HG02884 (cell line): Measurements from ENCODE around the gene MAP2K2.

ENCODE experiments used
- ATAC-seq: cut with Tn5 transposase; IDR thresholded peaks from one replicate; pipeline ENCODE4 v1.9.1; 2021; ENCODE audit warnings: mild to moderate bottlenecking, moderate library complexity; ENCODE audit not compliant: unreplicated experiment

The MAP2K2 gene

GRCh38 chr19:4061683-4062418, 62.1 kb downstream of the MAP2K2 start:
- ATAC-seq: no peak

GRCh38 chr19:4061178-4061682, 62.7 kb downstream of the MAP2K2 start:
- ATAC-seq: no peak

GRCh38 chr19:4060621-4061177, 63.2 kb downstream of the MAP2K2 start:
- ATAC-seq: no peak

- no peak for ATAC-seq
Observed at GRCh38 chr19:4059891-4060620, 63.9 kb downstream of the MAP2K2 start.

GRCh38 chr19:4059453-4059871, 64.5 kb downstream of the MAP2K2 start:
- ATAC-seq: no peak

- no peak for ATAC-seq
Observed at GRCh38 chr19:4058693-4059452, 65.0 kb downstream of the MAP2K2 start.

GRCh38 chr19:4057931-4058692, 65.8 kb downstream of the MAP2K2 start:
- ATAC-seq: no peak

- ATAC-seq: no peak
Observed at GRCh38 chr19:4055209-4055552, 68.7 kb downstream of the MAP2K2 start.

- ATAC-seq: no peak
Observed at GRCh38 chr19:4054441-4055208, 69.3 kb downstream of the MAP2K2 start.

- no peak for ATAC-seq
Observed at GRCh38 chr19:4053423-4054324, 70.2 kb downstream of the MAP2K2 start.

GRCh38 chr19:4052993-4053422, 70.9 kb downstream of the MAP2K2 start:
- no peak for ATAC-seq

- ATAC-seq: no peak
Observed at GRCh38 chr19:4052114-4052992, 71.6 kb downstream of the MAP2K2 start.

GRCh38 chr19:4051175-4052101, 72.5 kb downstream of the MAP2K2 start:
- no peak for ATAC-seq

- ATAC-seq: no peak
Observed at GRCh38 chr19:4049432-4049831, 74.5 kb downstream of the MAP2K2 start.

GRCh38 chr19:4046946-4047683, 76.8 kb downstream of the MAP2K2 start:
- ATAC-seq: no peak

GRCh38 chr19:4046362-4046691, 77.6 kb downstream of the MAP2K2 start:
- ATAC-seq: no peak
